OCI-LY7 (cell line): ENCODE results near the gene PRKAG2. TPM values are rescaled to one million over a fixed set of nuclear protein-coding genes. Genes with fewer than 3 reads are reported as not detected.

Source experiments
- BruUV-seq: library from RNA; stranded (reverse); fragments of 400-500 nt; replicated peaks from 2 replicates; lab custom pipeline; 2021; lab: Mats Ljungman, UMichigan
- CTCF ChIA-PET: fragments of 300-600 bp; sonication (Branson Sonifier 250); formaldehyde crosslinking; loops from one replicate; lab custom pipeline; 2022; ENCODE audit warnings: antibody characterized with exemption; ENCODE audit not compliant: unreplicated experiment; lab: Charles Lee
- POLR2A ChIA-PET: fragments of 300-600 bp; sonication (Branson Sonifier 250); formaldehyde crosslinking; loops from one replicate; lab custom pipeline; 2022; ENCODE audit warnings: antibody characterized with exemption; lab: Charles Lee
- DNase-seq: peaks from one replicate; pipeline ENCODE4 v3.0.0-alpha.2; 2015; ENCODE audit warnings: low spot score
- H2AFZ ChIP-seq: fragments of 200-600 bp; sonication (generic), shearing (Covaris generic); 2 replicates; pipeline ENCODE4 v1.6.1; 2014; ENCODE audit warnings: mild to moderate bottlenecking, antibody characterized with exemption, low read length, moderate library complexity
- H3K27ac ChIP-seq: fragments of 200-600 bp; sonication (generic); 2 replicates; pipeline ENCODE4 v1.5.1; 2014; ENCODE audit warnings: mixed run types, low read depth, mild to moderate bottlenecking, moderate library complexity, low read length, inconsistent platforms; ENCODE audit not compliant: poor library complexity, severe bottlenecking
- H3K36me3 ChIP-seq: fragments of 200-600 bp; sonication (generic); 2 replicates; pipeline ENCODE4 v1.6.1; 2014; ENCODE audit warnings: mild to moderate bottlenecking, antibody characterized with exemption, low read length, moderate library complexity, mixed read lengths; ENCODE audit not compliant: insufficient read depth
- H3K4me1 ChIP-seq: fragments of 200-600 bp; sonication (generic); 2 replicates; pipeline ENCODE4 v1.5.1; 2014; ENCODE audit warnings: mild to moderate bottlenecking, low read length; ENCODE audit not compliant: insufficient read depth, poor library complexity, severe bottlenecking
- H3K4me2 ChIP-seq: fragments of 200-600 bp; sonication (generic); 2 replicates; pipeline ENCODE4 v1.6.1; 2014; ENCODE audit warnings: mild to moderate bottlenecking, low read length
- H3K4me3 ChIP-seq: fragments of 200-600 bp; sonication (generic); 2 replicates; pipeline ENCODE4 v1.5.1; 2014; ENCODE audit warnings: mild to moderate bottlenecking, low read depth, low read length; ENCODE audit not compliant: poor library complexity, severe bottlenecking
- H3K79me2 ChIP-seq: fragments of 200-600 bp; sonication (generic); 2 replicates; pipeline ENCODE4 v1.6.1; 2016; ENCODE audit warnings: low read depth, mild to moderate bottlenecking, low read length, moderate library complexity, mixed read lengths; ENCODE audit not compliant: insufficient read depth
- H3K9me2 ChIP-seq: fragments of 200-600 bp; sonication (generic); 2 replicates; pipeline ENCODE4 v1.6.1; 2016; ENCODE audit warnings: mild to moderate bottlenecking, low read length, mixed read lengths; ENCODE audit not compliant: insufficient read depth
- H3K9me3 ChIP-seq: fragments of 200-600 bp; sonication (generic); 2 replicates; pipeline ENCODE4 v1.6.1; 2014; ENCODE audit warnings: mild to moderate bottlenecking, mixed run types, low read length, mixed read lengths
- H4K20me1 ChIP-seq: fragments of 200-600 bp; sonication (generic); 2 replicates; pipeline ENCODE4 v1.6.1; 2014; ENCODE audit warnings: mild to moderate bottlenecking, antibody characterized with exemption, low read length, moderate library complexity, mixed read lengths; ENCODE audit not compliant: insufficient read depth
- CTCF ChIP-seq: fragments of 200-600 bp; sonication (generic); conservative IDR thresholded peaks from 2 replicates; pipeline ENCODE4 v1.5.1; 2014; ENCODE audit warnings: mild to moderate bottlenecking, antibody characterized with exemption, low read length, moderate library complexity, mixed read lengths
- EZH2phosphoT487 ChIP-seq: fragments of 200-600 bp; sonication (generic); IDR thresholded peaks from 2 replicates; pipeline ENCODE4 v1.6.1; 2018; ENCODE audit warnings: low read depth, borderline replicate concordance, mild to moderate bottlenecking, mixed run types, antibody characterized with exemption, low read length, moderate library complexity, mixed read lengths
- intact Hi-C: fragments of 100-400 bp; cut with micrococcal nuclease; formaldehyde crosslinking; loops from one replicate; pipeline ENCODE4 v1.10.0; 2022; ENCODE audit not compliant: unreplicated experiment
- total RNA-seq, 2 experiments: library from RNA; depleted of rRNA in 1 of 2; stranded (reverse); fragments of >200 nt in 1 of 2; shearing (Covaris generic) in 1 of 2; gene quantifications; 2 replicates each; pipeline ENCODE4 v1.2.3, GENCODE V29; 2014 to 2022

Gene PRKAG2
- total RNA-seq, 2 experiments from 2014 or later, result 1.2 to 5.1 TPM

- no peaks in the 10 kb centered on the region for H3K36me3 ChIP-seq
- ChIA-PET CTCF (no interaction called here), POLR2A (interaction anchor here (0.6 kb wide), 1 partner anchor 12 kb away, joined by 4 read pairs; no protein-coding TSS in a partner anchor)
- no peak overlapping the region for H3K27ac ChIP-seq
- no peaks in the 10 kb centered on the region for H4K20me1 ChIP-seq
- DNase-seq, result no peak
- BruUV-seq, result no TSS peak
- H3K79me2 ChIP-seq, result no peaks in the 10 kb centered on the region
- H2AFZ ChIP-seq, result no peak overlapping the region
- no peaks in the 10 kb centered on the region for H3K9me3 ChIP-seq
- no peak overlapping the region for H3K4me2 ChIP-seq
- no peaks in the 10 kb centered on the region for H3K4me1 ChIP-seq
- no peaks in the 10 kb centered on the region for H3K9me2 ChIP-seq
- TF ChIP-seq CTCF (no peak), EZH2phosphoT487 (no peak)
- intact Hi-C loops, result loop anchor here (5.0 to 10.0 kb wide), 2 partner anchors 129 to 181 kb away; no protein-coding TSS in a partner anchor
- H3K4me3 ChIP-seq, result no peak overlapping the region
These were observed 120.7 kb downstream of the PRKAG2 start for GRCh38 chr7:151756076-151756731.

GRCh38 chr7:151755131-151755801 is 121.6 kb downstream of the PRKAG2 start:
- H3K4me3 ChIP-seq, result no peak overlapping the region
- no TSS peak for BruUV-seq
- intact Hi-C loops, result loop anchor here (5.0 to 10.0 kb wide), 2 partner anchors 128 to 180 kb away; no protein-coding TSS in a partner anchor
- DNase-seq, result no peak
- no peaks in the 10 kb centered on the region for H3K36me3 ChIP-seq
- H2AFZ ChIP-seq, result no peak overlapping the region
- no peak overlapping the region for H3K4me2 ChIP-seq
- H3K4me1 ChIP-seq, result no peaks in the 10 kb centered on the region
- H3K9me3 ChIP-seq, result no peaks in the 10 kb centered on the region
- no peaks in the 10 kb centered on the region for H4K20me1 ChIP-seq
- no peak for TF ChIP-seq CTCF
- TF ChIP-seq EZH2phosphoT487, result no peak
- H3K27ac ChIP-seq, result no peak overlapping the region
- POLR2A ChIA-PET, result no interaction called here
- H3K79me2 ChIP-seq, result no peaks in the 10 kb centered on the region
- CTCF ChIA-PET, result no interaction called here
- no peaks in the 10 kb centered on the region for H3K9me2 ChIP-seq
